DMS114 treated with DMSO at 0.1 percent for 48 hours (cell line): Measurements from ENCODE around the gene STAB1.

ENCODE experiments used
- DNase-seq: peaks from one replicate; lab custom pipeline; 2025; ENCODE audit not compliant: unreplicated experiment; lab: John Stamatoyannopoulos, UW

The STAB1 gene

DNA sequence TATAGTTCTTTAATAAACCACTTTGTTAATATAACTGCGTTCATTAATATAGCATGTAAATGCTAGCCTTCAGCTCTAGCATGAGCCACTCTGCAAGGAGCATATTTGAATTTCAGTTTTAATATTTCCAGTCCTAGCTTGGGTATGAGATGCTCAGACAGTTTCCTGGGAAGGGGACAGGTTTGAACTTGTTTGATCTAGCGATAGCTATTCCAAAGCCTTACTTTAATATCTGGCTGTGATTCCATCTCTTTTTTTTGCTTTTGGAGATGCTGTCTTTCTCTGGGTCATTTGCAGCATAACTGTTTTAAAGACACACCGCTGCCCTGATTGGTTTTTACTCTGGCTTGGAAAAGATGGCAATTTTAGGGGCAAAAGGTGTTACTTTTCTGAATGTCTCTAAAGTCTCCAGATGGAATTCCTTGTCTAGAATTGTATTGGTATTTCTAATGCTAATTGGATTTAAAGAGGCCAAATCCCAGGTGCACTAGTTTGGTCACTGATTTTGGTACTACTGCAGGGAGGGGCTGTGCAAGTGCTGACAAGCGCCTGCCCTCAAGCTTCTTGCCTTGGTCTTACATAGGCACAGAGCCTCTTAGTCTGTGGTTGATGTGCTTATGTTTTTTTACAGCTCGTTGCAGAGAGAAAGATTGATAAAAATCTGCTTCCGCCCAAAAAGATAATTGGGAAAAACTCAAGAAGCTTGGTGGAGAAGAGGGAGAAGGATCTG is 36.9 kb upstream of the STAB1 start:
- DNase-seq, result no peak

DNA sequence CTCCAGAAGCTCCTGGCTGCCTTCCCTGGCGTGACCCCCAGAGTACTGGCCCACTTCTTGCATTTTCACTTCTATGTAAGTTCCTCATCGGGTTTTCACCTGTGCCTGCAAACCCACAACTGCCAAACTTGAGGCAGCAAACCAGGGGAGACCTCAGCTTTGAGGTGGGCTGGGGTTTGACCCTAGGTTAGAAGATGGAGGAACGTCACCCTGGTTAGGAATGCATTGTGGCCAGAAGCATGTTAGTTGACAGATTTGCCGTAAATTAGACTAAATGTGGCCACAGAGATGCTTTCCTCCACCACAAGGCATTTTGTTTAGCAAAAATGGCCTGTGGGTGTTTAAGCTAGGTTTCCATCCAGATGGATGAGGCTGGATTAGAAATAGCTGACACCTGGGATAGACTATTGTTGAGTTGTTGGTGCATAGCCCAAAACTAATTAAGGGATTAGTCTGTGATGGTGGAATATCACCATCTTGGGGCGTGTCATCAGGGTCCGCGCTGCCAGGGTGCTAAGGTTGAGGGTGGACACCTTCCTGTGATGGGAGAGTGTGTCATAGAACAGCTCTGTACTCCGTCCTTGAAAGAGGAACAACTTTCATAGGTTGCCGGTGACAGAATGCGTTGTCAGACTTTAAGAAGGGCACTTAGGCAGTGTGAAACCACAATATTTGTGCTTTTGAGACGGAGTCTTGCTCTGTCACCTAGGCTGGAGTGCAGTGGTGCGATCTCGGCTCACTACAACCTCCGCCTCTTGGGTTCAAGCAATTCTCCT is 36.2 kb upstream of the STAB1 start:
- no peak for DNase-seq

- no peak for DNase-seq
These were observed 33.3 kb upstream of the STAB1 start for GRCh38 chr3:52461874-52462273.

- DNase-seq, result no peak
These were observed 31.7 kb upstream of the STAB1 start for GRCh38 chr3:52463416-52463815.

GRCh38 chr3:52468336-52468735 is 26.8 kb upstream of the STAB1 start:
- DNase-seq, result no peak

DNA sequence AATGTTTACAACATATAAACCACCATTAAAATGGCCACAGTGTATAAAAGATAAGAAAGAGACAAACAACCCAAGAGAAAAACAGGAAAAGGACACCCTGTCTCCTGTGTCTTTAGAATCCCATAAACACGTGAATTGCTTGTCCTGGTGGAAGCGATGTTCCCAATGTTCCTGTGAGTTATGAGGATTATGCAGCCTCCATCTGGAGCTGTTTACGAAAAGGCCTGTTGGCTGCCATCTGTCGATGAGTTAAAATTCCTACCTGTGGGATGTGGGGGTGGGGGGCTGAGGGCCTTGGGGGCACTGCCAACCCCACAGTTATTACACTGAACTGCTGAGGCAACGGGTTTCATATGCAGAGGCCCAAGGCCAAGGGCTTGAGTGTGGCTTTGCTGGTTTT is 26.1 kb upstream of the STAB1 start:
- DNase-seq, result no peak

- no peak for DNase-seq
These were observed 24.2 kb upstream of the STAB1 start for GRCh38 chr3:52470920-52471319.

DNA sequence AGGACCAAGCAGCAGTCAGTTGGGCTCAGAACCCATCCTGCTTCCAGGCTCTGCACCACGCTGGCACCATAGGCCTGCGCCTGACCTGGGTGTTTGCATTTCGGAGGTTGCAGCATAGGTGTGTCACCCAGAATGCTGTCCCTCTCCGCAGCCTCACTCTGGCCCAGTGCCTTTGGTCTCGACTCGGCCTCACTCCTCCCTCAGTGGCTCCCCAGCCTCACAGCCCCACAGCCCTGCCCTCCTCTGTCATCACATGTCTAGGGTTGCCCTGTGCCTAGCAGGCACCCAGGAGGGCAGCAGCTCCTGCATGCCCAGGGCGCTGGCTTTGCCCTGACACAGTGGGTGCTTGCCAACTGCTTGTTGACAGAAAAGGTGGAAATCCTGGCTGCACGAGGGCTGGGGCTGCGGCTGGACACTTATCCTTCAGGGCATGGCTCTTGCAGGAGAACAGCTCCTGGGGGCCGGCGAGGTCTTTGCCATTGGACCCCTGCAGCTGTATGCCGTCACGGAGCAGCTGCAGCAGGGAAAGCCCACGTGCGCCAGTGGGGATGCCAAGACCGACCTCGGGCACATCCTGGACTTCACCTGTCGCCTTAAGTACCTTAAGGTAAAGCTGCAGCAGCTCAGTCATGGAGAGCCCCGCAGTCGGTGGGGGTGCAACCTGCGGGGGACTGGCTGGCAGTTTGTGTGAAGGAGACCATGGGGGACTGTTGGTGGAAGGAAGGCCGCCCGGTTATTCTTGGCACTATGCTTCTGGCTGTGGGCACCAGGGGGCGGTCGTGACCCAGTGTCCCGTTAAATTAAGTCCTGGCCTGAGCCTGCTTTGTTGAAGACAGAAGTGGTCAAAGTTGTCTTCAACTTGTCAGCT is 23.5 kb upstream of the STAB1 start:
- peak; percentile 9 for DNase-seq

- DNase-seq, result no peak
These were observed 22.7 kb upstream of the STAB1 start for GRCh38 chr3:52472239-52473000.

GRCh38 chr3:52473026-52473425 is 22.1 kb upstream of the STAB1 start:
- no peak for DNase-seq

DNA sequence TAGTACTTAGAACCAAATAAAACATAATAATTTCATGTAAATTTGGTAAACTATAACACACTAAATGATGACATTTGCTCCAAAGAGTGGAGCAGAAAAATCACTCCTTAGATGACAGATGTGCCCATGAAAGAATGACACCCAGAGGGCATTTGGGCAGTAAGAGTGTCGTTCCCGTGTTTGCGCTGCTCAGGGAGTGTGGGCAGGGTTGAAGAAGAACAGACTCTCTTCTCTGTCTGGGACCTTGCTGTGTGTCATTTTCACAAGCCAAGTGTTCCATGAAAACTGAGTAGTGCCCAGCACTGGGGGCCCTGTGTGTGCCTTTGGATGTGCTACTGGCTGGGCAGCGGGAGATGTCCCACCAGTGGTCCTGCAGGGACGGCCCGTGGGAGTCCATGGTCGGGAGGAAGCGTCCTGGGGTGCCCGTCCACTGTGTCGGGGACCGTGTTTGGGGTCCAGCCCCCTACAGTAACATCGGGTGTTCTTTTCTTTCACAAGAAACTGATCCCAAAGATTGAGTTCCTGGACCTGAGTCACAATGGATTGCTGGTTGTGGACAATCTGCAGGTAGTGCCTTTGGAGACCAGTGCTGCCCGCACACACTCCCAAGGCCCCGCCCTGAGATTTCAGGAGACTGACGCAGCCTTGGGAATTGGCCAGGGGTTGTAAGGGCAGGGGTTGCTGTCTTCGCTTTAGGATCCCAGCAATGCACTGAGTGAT is 17.9 kb upstream of the STAB1 start:
- no peak for DNase-seq

- DNase-seq, result no peak
These were observed 17.4 kb upstream of the STAB1 start for GRCh38 chr3:52477796-52478095.

GRCh38 chr3:52479037-52479876 is 15.9 kb upstream of the STAB1 start:
- no peak for DNase-seq

- DNase-seq, result no peak
These were observed 15.1 kb upstream of the STAB1 start for GRCh38 chr3:52479877-52480575.

- no peak for DNase-seq
These were observed 14.1 kb upstream of the STAB1 start for GRCh38 chr3:52480768-52481715.

DNA sequence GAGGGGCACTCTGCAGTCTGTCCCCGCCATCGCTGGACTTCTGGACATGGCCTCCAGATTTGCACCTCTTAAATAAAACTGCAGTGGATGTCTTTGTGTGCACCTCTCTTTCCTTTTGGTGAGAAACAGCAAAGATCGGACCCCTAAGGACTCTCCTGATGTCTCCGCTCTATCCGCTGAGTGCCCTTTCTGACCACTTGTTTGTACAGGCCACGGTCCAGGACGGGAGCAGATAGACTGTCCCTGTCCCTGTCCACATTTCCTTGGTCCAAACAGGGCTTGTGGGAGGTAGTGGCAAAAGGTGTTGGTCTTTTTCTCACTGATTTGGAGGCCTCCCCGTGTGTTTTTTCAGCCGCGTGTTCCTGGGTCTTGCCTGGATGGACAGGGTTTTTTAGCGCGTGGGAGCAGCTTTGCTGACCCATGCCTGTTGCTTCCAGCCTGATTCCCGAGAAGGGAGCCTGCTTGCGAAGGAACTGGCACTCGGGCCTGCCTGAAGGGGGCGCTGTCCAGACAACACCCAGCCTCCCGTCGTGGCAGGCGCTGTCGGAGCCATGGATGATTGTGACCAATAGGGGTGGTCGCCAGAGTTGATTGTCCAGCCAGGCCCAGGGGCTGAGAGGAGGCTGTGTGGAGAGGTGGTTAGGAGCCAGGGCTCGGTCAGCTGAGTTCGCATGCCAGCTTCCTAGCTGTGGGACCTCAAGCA is 13.2 kb upstream of the STAB1 start:
- DNase-seq, result no peak

DNA sequence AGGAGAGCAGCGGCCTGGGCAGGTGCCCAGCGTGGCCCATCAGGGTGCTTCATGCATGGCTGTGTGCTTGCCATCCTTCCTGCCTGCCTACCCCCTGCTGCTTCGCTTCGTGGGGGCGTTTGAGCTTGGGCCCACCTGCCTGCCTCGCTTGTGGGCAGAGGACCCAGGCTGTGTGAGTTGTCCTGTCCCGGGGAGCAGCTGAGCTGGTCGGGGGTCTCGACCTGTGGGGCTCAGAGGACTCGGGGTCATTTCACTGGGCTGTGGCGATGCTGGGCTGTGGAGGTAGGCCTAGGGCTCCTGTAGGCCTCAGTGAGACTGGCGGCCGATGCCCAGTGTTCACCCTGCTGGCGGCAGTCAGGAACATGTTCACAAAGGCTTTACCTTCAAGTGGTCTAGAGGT is 12.1 kb upstream of the STAB1 start:
- DNase-seq, result no peak
